Activated naive CD4-positive, alpha-beta T cell treated with anti-CD3 and anti-CD28 coated beads for 36 hours (primary cell): ENCODE measurements around the gene ZFYVE21. TPM values are rescaled to one million over a fixed set of nuclear protein-coding genes. Genes with fewer than 3 reads are reported as not detected.

Experiments used
- CTCF ChIA-PET: fragments of 350-600 bp; sonication (Branson Sonifier 250); formaldehyde crosslinking; loops from one replicate; lab custom pipeline; 2021; ENCODE audit warnings: antibody characterized with exemption; lab: Charles Lee
- DNase-seq: peaks from one replicate; pipeline ENCODE4 v3.0.0-alpha.2; 2020
- H3K27ac Mint-ChIP-seq: one replicate; pipeline ENCODE4 v1.8.0; 2021; ENCODE audit warnings: mild to moderate bottlenecking, mixed read lengths
- H3K27me3 Mint-ChIP-seq: one replicate; pipeline ENCODE4 v1.8.0; 2021; ENCODE audit warnings: low read depth, mixed read lengths
- H3K36me3 Mint-ChIP-seq: one replicate; pipeline ENCODE4 v1.8.0; 2021; ENCODE audit warnings: low read depth, mixed read lengths
- H3K4me1 Mint-ChIP-seq: one replicate; pipeline ENCODE4 v1.8.0; 2021; ENCODE audit warnings: low read depth, mixed read lengths
- H3K4me3 Mint-ChIP-seq: one replicate; pipeline ENCODE4 v1.8.0; 2021; ENCODE audit warnings: mild to moderate bottlenecking, moderate library complexity, mixed read lengths
- H3K9me3 Mint-ChIP-seq: one replicate; pipeline ENCODE4 v1.8.0; 2021; ENCODE audit warnings: mixed read lengths
- intact Hi-C: fragments of 100-400 bp; cut with micrococcal nuclease; formaldehyde crosslinking; loops from one replicate; pipeline ENCODE4 v1.15.1; 2023
- total RNA-seq, 2 experiments: library from RNA; stranded (reverse); gene quantifications; one replicate each; pipeline ENCODE4 v1.2.3, GENCODE V29; 2021

ZFYVE21 gene
- total RNA-seq, 2 experiments from 2014 or later = 9.1 to 10.4 TPM

DNA sequence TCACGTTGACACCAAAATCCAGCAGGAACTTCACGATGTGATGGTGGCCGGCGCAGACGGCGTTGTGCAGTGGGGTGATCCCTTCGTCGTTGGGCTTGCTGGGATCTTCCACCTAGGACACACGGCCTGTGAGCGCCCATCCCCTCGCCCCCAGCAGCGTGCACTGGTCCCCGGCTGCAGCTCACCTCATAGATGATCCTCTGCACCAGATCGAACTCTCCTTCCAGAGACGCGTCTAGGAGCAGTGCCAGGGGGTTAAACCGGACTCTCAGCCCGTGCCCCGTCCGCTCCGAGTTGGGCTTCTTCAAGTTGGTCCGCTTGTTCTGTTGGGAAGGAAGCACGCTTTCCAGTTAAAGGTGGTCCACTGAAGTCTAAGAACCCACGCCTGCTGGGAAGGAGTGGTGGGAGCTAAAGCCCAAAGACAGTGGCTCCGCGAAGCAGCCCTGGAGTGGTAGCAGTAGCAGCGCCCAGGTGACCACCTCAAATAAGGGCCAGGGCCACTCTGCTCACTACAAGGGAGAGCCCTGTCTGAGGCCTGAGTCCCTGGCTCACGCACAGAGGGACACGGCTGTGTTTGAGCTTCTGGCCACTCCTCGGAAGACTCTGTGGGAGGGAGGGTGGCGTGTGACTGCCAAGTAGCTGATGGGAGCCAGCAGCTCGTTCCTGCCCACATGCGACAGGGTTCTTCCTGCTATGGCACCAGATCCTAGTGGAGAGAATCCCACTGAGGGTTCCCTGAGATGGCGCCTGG lies 23.3 kb downstream of the ZFYVE21 start:
- intact Hi-C loops = no loop called here
- CTCF ChIA-PET = interaction anchor here (0.5 to 0.7 kb wide), 2 partner anchors 86 to 397 kb away, joined by 3 to 4 read pairs; no protein-coding TSS in a partner anchor
- H3K27me3 Mint-ChIP-seq = no peaks in the 10 kb centered on the region
- peaks cover 3% of the 10 kb centered on the region for H3K36me3 Mint-ChIP-seq
- H3K4me1 Mint-ChIP-seq = no peaks in the 10 kb centered on the region
- no peaks in the 10 kb centered on the region for H3K9me3 Mint-ChIP-seq
- H3K4me3 Mint-ChIP-seq = no peak overlapping the region
- H3K27ac Mint-ChIP-seq = no peak overlapping the region
- DNase-seq = no peak

- H3K27ac Mint-ChIP-seq = no peak overlapping the region
- no peaks in the 10 kb centered on the region for H3K9me3 Mint-ChIP-seq
- no peaks in the 10 kb centered on the region for H3K4me1 Mint-ChIP-seq
- CTCF ChIA-PET = interaction anchor here (1.0 kb wide), 1 partner anchor 171 kb away, joined by 3 read pairs; no protein-coding TSS in a partner anchor
- peaks cover 3% of the 10 kb centered on the region for H3K36me3 Mint-ChIP-seq
- no peak overlapping the region for H3K4me3 Mint-ChIP-seq
- intact Hi-C loops = no loop called here
- DNase-seq = no peak
- H3K27me3 Mint-ChIP-seq = no peaks in the 10 kb centered on the region
Measured at GRCh38 chr14:103739466-103739792, 23.8 kb downstream of the ZFYVE21 start.

- intact Hi-C loops = no loop called here
- Mint-ChIP-seq H3K27ac (no peak overlapping the region), H3K9me3 (no peaks in the 10 kb centered on the region), H3K4me3 (no peak overlapping the region), H3K27me3 (no peaks in the 10 kb centered on the region), H3K4me1 (no peaks in the 10 kb centered on the region), H3K36me3 (peaks cover 3% of the 10 kb centered on the region)
- CTCF ChIA-PET = interaction anchor here (1.0 kb wide), 1 partner anchor 170 kb away, joined by 3 read pairs; no protein-coding TSS in a partner anchor
- no peak for DNase-seq
Measured at GRCh38 chr14:103739793-103740501, 24.3 kb downstream of the ZFYVE21 start.

- intact Hi-C loops = no loop called here
- Mint-ChIP-seq H3K27me3 (no peaks in the 10 kb centered on the region), H3K36me3 (peaks cover 3% of the 10 kb centered on the region), H3K9me3 (no peaks in the 10 kb centered on the region), H3K27ac (no peak overlapping the region), H3K4me1 (no peaks in the 10 kb centered on the region), H3K4me3 (no peak overlapping the region)
- no peak for DNase-seq
- CTCF ChIA-PET = interaction anchor here (0.5 kb wide), 1 partner anchor 79 kb away, joined by 4 read pairs; no protein-coding TSS in a partner anchor
Measured at GRCh38 chr14:103740991-103741689, 25.5 kb downstream of the ZFYVE21 start.

GRCh38 chr14:103741876-103742275 lies 26.3 kb downstream of the ZFYVE21 start:
- Mint-ChIP-seq H3K27me3 (no peaks in the 10 kb centered on the region), H3K27ac (no peak overlapping the region), H3K4me3 (no peak overlapping the region), H3K36me3 (peaks cover 3% of the 10 kb centered on the region), H3K4me1 (no peaks in the 10 kb centered on the region), H3K9me3 (no peaks in the 10 kb centered on the region)
- CTCF ChIA-PET = interaction anchor here (0.5 kb wide), 1 partner anchor 78 kb away, joined by 4 read pairs; no protein-coding TSS in a partner anchor
- intact Hi-C loops = no loop called here
- no peak for DNase-seq

GRCh38 chr14:103742499-103743255 lies 27.1 kb downstream of the ZFYVE21 start:
- intact Hi-C loops = no loop called here
- H3K4me1 Mint-ChIP-seq = no peaks in the 10 kb centered on the region

GRCh38 chr14:103743691-103744090 lies 28.1 kb downstream of the ZFYVE21 start:
- intact Hi-C loops = no loop called here
- no peak overlapping the region for H3K27ac Mint-ChIP-seq
- H3K27me3 Mint-ChIP-seq = no peaks in the 10 kb centered on the region
- peaks cover 9% of the 10 kb centered on the region for H3K4me1 Mint-ChIP-seq
- no peaks in the 10 kb centered on the region for H3K9me3 Mint-ChIP-seq
- CTCF ChIA-PET = interaction anchor here (1.7 kb wide), 1 partner anchor 65 kb away, joined by 5 read pairs; no protein-coding TSS in a partner anchor
- DNase-seq = no peak
- H3K36me3 Mint-ChIP-seq = peaks cover 3% of the 10 kb centered on the region
- no peak overlapping the region for H3K4me3 Mint-ChIP-seq

More at GRCh38 chr14:103742499-103743255, 27.1 kb downstream of the ZFYVE21 start:
- Mint-ChIP-seq H3K27ac (no peak overlapping the region), H3K27me3 (no peaks in the 10 kb centered on the region), H3K36me3 (peaks cover 3% of the 10 kb centered on the region), H3K4me3 (no peak overlapping the region), H3K9me3 (no peaks in the 10 kb centered on the region)
- DNase-seq = no peak
- CTCF ChIA-PET = no interaction called here

DNA sequence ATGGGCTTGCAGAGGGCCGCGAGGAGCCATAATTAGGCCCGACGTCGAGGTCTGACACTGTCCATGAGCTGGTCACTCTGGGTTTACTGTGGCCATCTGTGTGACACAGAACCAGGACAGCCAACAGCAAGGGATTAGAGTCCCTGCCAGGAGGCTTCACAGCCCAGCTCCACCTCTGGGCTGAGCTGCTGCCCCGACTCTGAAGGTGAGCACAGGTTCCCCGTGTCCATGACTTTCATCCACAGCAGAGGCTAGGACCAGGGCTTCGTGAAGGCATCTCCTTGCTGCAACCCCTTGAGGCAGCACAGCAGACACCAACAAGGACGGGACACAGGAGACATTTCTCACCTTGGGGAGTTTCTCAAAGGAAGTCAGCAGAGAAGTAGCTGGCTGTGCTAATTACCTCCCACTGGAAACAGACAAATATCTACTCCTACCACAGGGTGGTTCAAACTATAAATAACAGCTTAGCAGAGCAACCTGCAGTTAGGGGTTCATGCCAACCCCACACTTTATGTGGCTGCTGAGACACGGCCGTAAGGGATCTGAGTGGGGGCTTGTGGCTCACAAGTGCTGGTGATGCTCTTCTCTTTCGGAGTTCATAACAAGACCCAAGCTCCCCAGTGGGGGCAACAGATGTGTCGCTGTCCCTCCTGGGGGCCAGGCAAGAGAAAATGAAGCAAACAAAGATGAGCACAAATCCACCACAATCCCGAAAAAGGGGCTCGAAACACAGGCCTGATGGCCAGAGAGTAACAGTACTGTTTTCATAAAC lies 29.2 kb downstream of the ZFYVE21 start:
- no peaks in the 10 kb centered on the region for H3K9me3 Mint-ChIP-seq
- H3K27ac Mint-ChIP-seq = no peak overlapping the region
- peaks cover 16% of the 10 kb centered on the region for H3K4me1 Mint-ChIP-seq
- CTCF ChIA-PET = interaction anchor here (0.7 to 1.7 kb wide), 2 partner anchors 64 to 116 kb away, joined by 3 to 5 read pairs; no protein-coding TSS in a partner anchor
- no peaks in the 10 kb centered on the region for H3K27me3 Mint-ChIP-seq
- no peak for DNase-seq
- H3K36me3 Mint-ChIP-seq = peaks cover under 1% of the 10 kb centered on the region
- intact Hi-C loops = no loop called here
- no peak overlapping the region for H3K4me3 Mint-ChIP-seq

DNA sequence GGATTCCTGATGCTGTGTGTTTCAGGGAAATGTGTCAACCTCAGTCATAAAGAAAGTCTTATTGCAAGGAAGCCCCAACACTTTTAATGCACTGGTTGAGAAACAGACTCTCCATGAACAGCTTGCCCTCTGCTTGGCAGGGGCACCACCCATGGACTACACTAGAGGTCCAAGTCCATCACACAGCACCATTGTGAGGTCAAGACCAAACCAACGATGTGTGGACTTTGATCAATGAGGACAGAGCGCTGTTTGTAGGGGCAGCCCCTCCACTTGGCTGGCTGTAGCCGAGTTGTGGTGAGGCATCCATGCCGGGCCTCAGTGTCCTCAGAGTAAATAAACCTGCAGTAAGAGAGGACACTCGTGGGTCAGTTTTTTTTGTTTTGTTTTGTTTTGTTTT lies 29.8 kb downstream of the ZFYVE21 start:
- DNase-seq = no peak
- Mint-ChIP-seq H3K9me3 (no peaks in the 10 kb centered on the region), H3K27ac (no peak overlapping the region), H3K4me3 (no peak overlapping the region), H3K36me3 (no peaks in the 10 kb centered on the region), H3K27me3 (no peaks in the 10 kb centered on the region), H3K4me1 (peaks cover 17% of the 10 kb centered on the region)
- intact Hi-C loops = no loop called here
- CTCF ChIA-PET = interaction anchor here (1.7 kb wide), 1 partner anchor 63 kb away, joined by 5 read pairs; no protein-coding TSS in a partner anchor

DNA sequence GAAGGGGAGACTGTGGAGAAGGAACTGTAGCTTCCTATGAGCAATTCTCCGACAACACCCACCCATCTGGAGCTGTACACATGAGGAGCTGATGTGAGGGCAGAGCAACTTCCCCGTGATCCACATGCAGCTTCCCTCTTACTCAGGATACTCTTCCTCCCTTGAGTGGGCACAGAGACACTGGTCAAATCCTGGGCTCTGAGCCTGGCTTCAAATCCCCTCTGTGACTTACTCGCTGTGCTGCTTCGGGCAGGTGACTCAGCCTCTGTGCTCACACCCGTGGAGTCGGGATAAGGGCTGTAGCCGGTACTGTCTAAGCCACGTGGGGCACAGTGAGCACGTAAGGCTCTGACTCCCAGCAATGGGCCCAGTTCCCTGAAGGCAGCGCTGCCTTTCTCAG lies 31.1 kb downstream of the ZFYVE21 start:
- Mint-ChIP-seq H3K9me3 (no peaks in the 10 kb centered on the region), H3K36me3 (no peaks in the 10 kb centered on the region)
- CTCF ChIA-PET = interaction anchor here (0.7 kb wide), 1 partner anchor 128 kb away, joined by 9 read pairs; no protein-coding TSS in a partner anchor

DNA sequence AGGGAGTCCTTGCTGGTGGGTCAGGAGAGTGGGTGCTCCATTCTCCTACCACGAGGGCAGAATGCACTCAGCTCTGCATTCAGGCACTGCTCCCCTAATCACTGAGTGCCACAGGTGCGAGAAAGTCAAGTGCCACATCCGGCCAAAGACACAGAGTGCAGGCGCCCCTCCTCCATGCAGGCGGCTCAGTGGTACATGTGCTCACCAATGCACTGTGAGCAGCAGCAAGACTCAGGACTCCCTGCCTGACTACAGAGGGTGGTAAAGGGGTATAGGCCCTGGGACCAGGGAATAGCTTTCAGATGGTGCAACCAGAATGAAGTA lies 32.9 kb downstream of the ZFYVE21 start:
- Mint-ChIP-seq H3K4me3 (peak overlapping the region; percentile 24), H3K27ac (peak overlapping the region; percentile 53), H3K36me3 (no peaks in the 10 kb centered on the region), H3K4me1 (peaks cover 17% of the 10 kb centered on the region), H3K9me3 (no peaks in the 10 kb centered on the region), H3K27me3 (no peaks in the 10 kb centered on the region)
- CTCF ChIA-PET = no interaction called here
- peak; percentile 80 for DNase-seq
- intact Hi-C loops = no loop called here

More for the DNA sequence above, 31.1 kb downstream of the ZFYVE21 start:
- no peaks in the 10 kb centered on the region for H3K27me3 Mint-ChIP-seq
- intact Hi-C loops = no loop called here
- H3K27ac Mint-ChIP-seq = no peak overlapping the region
- H3K4me1 Mint-ChIP-seq = peaks cover 17% of the 10 kb centered on the region
- H3K4me3 Mint-ChIP-seq = no peak overlapping the region
- DNase-seq = no peak
